Glomerular visceral epithelial cell (primary cell): ENCODE data around the gene S100A4.
"Not testable (repeated sequence)": the region's sequence is repeated elsewhere in the genome, so short reads cannot be mapped to it uniquely, and the experiment has no call there.

ENCODE experiments used
- DNase-seq: peaks from one replicate; pipeline ENCODE4 v3.0.0-alpha.2; 2016; ENCODE audit errors: extremely low spot score

S100A4 gene

GRCh38 chr1:153533689-153534201 lies 11.9 kb downstream of the S100A4 start:
- peak; percentile 97 for DNase-seq

GRCh38 chr1:153532769-153533599 lies 12.6 kb downstream of the S100A4 start:
- peak; percentile 90 for DNase-seq

- no peak for DNase-seq
These were observed 13.4 kb downstream of the S100A4 start for GRCh38 chr1:153532181-153532580.

GRCh38 chr1:153531638-153532037 lies 14.0 kb downstream of the S100A4 start:
- DNase-seq, result no peak

GRCh38 chr1:153527683-153528040 lies 17.9 kb downstream of the S100A4 start:
- DNase-seq, result no peak

- DNase-seq, result no peak
These were observed 18.5 kb downstream of the S100A4 start for GRCh38 chr1:153527023-153527682.

GRCh38 chr1:153526132-153526543 lies 19.5 kb downstream of the S100A4 start:
- no peak for DNase-seq

GRCh38 chr1:153525088-153525728 lies 20.4 kb downstream of the S100A4 start:
- DNase-seq, result no peak

GRCh38 chr1:153522353-153523048 lies 23.1 kb downstream of the S100A4 start:
- not testable (repeated sequence) for DNase-seq

GRCh38 chr1:153521808-153522207 lies 23.8 kb downstream of the S100A4 start:
- DNase-seq, result not testable (repeated sequence)

- DNase-seq, result no peak
These were observed 24.7 kb downstream of the S100A4 start for GRCh38 chr1:153520818-153521476.

- DNase-seq, result not testable (repeated sequence)
These were observed 25.4 kb downstream of the S100A4 start for GRCh38 chr1:153520137-153520691.

GRCh38 chr1:153519242-153519641 lies 26.4 kb downstream of the S100A4 start:
- DNase-seq, result no peak

GRCh38 chr1:153515504-153516394 lies 29.9 kb downstream of the S100A4 start:
- DNase-seq, result no peak

- no peak for DNase-seq
These were observed 31.9 kb downstream of the S100A4 start for GRCh38 chr1:153513666-153514065.

GRCh38 chr1:153513023-153513422 lies 32.6 kb downstream of the S100A4 start:
- no peak for DNase-seq

GRCh38 chr1:153510984-153511410 lies 34.6 kb downstream of the S100A4 start:
- peak; percentile 81 for DNase-seq

- DNase-seq, result peak; percentile 28
These were observed 35.8 kb downstream of the S100A4 start for GRCh38 chr1:153509729-153510354.

GRCh38 chr1:153509036-153509435 lies 36.6 kb downstream of the S100A4 start:
- no peak for DNase-seq
